NCI-H128 (cell line): ENCODE data around the gene PRR5L.

Experiments
- DNase-seq: peaks from one replicate; lab custom pipeline; 2025; ENCODE audit not compliant: unreplicated experiment; lab: John Stamatoyannopoulos, UW

PRR5L gene, protein sequence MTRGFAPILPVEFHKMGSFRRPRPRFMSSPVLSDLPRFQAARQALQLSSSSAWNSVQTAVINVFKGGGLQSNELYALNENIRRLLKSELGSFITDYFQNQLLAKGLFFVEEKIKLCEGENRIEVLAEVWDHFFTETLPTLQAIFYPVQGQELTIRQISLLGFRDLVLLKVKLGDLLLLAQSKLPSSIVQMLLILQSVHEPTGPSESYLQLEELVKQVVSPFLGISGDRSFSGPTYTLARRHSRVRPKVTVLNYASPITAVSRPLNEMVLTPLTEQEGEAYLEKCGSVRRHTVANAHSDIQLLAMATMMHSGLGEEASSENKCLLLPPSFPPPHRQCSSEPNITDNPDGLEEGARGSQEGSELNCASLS

GRCh38 chr11:36295926-36296325, at the start of gene PRR5L:
TSS of gene PRR5L (plus strand) at chr11:36296288. CDS start at chr11:36401122, 104,834 bp downstream.
- DNase-seq: no peak

GRCh38 chr11:36247493-36247892, 48.6 kb upstream of the PRR5L start:
- no peak for DNase-seq

DNA sequence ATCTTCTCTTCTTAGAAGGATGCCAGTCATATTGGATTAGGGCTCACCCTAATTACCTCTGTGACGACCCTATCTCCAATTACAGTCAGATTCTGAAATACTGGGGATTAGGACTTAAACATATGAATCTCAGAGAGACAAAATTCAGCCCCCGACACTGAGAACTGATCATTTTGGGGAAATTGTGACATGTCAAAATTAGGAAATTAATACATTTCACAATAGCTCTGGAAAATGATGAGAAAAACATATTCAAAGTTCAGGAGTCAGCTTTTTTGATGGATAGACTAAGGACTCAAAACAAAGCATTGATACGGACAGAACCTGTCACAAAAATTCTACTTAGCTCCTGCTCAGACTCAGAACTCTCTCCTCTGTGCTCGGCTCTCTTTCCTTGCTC, 47.7 kb upstream of the PRR5L start:
- no peak for DNase-seq

- DNase-seq: no peak
These were observed 46.8 kb upstream of the PRR5L start for GRCh38 chr11:36249246-36249645.

GRCh38 chr11:36251823-36252222, 44.3 kb upstream of the PRR5L start:
- DNase-seq: no peak

DNA sequence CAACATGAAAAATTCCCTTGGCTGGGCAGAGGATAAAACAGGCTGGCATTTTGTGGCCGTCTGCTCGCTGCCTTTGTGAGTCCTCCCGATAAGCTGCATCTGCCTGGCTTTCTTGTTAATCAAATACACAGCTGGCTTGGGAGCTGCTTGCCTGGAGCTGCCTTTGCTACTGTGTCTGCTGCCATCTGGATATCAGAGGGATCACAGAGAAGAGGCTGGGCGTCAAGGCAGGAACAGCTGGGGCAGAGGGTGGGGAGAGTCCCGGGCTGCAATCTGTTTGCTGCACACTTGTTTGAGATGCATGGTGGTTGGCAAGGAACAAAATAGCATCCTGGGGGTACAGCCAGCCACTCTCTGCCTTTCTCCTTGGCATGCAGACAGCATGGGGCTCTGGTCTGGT, 42.9 kb upstream of the PRR5L start:
- DNase-seq: no peak

GRCh38 chr11:36254713-36255112, 41.4 kb upstream of the PRR5L start:
- DNase-seq: no peak

DNA sequence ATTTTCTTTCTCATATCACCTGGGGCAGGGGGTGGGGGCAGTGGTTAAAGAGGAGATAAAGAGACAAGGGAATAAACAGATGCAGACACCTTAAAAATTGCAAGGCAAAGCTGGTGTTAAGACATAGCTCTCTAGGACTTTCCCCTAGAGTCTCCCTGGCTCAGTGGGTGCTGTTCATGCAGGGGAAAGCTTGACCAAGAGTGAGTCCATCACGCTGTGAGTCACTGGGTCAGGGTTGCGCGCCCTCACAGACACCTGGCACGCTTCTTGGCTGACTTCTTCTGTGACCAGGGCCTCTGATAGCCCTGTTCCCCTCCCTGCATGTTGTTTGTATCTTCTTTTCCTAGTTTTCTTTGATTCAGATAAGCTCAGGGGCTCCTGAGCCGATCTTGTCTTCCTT, 38.7 kb upstream of the PRR5L start:
- DNase-seq: no peak

DNA sequence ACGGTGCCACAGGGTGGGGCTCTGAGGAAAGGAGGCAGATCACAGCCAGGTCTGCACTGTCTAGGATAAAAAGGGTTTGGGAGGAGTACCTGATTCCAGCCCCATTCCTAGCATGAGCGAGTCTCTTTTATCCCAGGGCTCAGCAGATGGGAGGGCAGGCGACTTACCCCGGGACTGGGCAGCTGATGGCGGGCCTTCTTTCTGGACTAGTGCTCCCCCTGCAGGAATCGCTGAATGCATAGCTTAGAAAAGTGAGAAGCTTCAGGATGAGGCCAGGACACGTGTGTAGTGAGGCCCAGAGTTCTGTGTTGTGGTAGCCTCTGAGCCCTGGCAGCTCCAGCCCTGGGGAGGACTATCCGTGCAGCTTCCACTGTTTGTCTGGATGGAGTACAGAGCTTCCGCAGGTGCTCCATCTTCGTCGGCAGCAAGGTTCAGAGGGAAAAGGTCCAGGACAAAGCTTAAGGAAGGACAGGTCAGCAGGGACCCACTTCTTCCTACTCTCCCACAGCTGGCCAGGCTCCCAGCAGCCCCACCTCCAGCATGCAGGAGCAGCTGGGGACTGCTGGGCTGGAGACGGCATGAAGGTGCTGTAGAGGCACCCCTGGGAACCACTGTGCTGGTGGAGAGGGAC, 37.2 kb upstream of the PRR5L start:
- no peak for DNase-seq

- DNase-seq: no peak
These were observed 35.0 kb upstream of the PRR5L start for GRCh38 chr11:36261094-36261493.

DNA sequence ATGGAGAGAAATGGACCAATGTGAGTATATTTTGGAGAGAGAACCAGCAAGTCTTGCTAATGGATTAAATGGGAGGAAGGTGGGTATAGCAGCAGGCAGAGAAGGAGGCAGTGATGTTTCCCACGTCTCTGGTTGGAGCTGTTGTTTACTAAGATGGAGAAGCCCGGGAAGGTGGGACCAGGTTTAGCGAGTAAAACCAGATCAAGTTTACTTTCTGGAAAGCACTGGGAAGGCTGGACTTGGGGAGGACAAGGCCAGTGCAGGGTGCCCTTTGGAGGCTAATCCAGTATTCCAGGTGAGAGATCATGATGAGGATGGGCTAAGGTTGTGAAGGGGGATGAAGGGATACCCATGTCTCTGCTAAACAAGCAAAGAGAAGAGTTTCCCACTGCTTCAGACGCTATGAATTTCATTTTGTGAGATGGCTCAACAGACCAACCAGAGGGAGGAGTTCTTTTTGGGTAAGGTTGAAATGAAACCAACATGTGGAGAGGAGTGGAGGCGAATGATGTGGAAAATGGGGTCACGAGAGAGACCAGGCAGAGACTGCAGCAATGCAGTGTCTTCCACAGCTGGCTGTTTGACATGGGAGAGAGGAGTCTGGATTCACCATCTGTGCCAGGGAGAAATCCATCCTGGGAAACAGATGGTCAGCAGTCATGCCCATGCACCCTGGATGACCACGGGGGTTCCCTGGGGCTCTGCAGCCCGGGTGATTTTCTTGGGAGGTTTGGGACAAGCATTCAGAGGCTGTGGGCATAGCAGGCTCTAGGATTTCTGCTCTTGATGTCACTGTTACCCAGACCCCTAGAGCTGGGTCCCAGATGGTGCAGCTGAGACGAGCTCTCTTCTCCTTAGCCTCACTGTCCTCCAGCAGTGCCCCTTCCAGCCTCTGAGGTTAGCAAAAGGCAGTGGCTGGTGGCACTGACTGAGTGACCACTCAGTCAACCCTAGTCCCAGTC, 31.8 kb upstream of the PRR5L start:
- no peak for DNase-seq

- no peak for DNase-seq
These were observed 31.1 kb upstream of the PRR5L start for GRCh38 chr11:36264973-36265344.

GRCh38 chr11:36265793-36266628, 30.1 kb upstream of the PRR5L start:
- peak; percentile 29 for DNase-seq

GRCh38 chr11:36266767-36267166, 29.3 kb upstream of the PRR5L start:
- no peak for DNase-seq

DNA sequence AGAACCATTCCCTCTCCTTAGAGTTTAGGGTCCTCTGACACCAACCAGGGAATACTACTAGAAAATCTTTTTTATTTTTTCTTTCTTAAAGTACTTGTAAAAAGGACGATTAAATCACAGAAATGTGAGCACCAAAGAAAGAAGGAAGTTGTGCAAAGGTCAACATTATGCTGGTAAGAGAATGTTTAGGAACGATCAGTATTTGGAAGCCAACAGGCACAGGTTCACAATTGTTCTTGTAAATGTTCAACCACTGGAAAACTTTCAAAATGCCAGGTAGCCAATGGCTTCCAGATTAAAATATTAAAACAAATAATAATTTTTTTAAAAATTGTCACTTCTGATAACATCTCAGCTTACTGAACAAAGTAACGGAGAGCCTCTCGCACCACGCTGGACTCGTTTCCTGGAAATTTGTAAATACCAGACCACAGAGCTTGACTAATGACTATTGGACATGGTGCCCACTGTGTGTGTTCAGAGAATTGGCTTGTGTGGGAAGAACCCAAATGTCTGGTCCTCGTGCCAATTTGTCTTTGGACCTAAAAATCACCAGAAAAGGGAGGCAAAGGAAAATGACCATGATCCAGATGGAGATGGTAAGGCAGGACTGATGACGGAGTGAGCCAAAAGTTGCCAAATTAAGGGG, 27.6 kb upstream of the PRR5L start:
- DNase-seq: no peak

- no peak for DNase-seq
These were observed 25.4 kb upstream of the PRR5L start for GRCh38 chr11:36270701-36271100.

DNA sequence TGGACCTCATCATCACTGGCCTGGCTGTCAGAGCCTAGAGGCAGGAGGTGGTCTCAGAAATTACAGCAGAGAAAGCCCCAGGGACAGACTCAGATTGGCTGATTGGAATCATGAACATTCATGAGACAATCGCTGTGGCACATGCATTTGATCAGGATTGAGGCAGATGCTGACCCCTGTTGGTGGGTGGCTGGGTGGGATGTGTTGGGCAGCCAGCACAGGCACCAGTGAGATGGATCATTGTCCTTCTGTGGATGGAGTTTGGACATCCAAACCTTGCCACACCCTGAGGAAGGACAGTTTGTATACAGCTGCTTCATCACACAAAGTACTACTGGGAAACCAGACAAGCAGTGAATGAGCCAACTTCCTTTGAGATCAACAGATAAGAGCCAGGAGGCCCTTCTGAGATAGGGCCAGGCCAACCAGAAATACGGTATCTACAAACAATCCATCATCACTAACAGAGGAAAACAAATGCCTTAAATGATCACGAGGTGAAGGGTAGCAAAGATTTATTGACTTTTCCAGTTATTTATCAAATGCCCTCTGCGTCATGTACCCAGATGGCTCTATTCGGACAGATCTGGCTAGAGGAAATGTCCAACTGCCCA, 24.2 kb upstream of the PRR5L start:
- no peak for DNase-seq

DNA sequence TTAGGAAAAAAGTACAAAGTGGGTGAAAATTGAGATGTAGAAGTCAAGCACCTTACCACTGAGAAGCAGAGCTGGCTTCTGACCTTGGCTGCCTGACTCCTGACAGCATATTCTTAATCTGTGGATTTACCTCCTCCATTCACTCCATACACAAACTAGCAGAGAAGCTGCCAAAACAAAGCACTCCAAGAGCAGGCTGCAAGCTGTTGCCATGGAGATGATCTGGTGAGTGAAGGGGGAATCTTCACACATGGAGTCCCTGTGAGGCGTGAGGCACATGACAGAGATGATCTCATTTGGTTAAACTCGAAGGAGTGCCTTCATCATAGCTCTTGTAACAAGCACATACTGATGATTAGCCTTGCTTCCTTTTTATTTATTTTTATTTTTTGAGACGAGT, 23.0 kb upstream of the PRR5L start:
- no peak for DNase-seq

- DNase-seq: no peak
These were observed 21.7 kb upstream of the PRR5L start for GRCh38 chr11:36274414-36274813.
